GM21526 (cell line): ENCODE data around the gene WDFY2.

Experiments used
- ATAC-seq: cut with Tn5 transposase; IDR thresholded peaks from one replicate; pipeline ENCODE4 v1.9.1; 2021; ENCODE audit warnings: moderate library complexity; ENCODE audit not compliant: unreplicated experiment, low FRiP score

WDFY2 gene

DNA sequence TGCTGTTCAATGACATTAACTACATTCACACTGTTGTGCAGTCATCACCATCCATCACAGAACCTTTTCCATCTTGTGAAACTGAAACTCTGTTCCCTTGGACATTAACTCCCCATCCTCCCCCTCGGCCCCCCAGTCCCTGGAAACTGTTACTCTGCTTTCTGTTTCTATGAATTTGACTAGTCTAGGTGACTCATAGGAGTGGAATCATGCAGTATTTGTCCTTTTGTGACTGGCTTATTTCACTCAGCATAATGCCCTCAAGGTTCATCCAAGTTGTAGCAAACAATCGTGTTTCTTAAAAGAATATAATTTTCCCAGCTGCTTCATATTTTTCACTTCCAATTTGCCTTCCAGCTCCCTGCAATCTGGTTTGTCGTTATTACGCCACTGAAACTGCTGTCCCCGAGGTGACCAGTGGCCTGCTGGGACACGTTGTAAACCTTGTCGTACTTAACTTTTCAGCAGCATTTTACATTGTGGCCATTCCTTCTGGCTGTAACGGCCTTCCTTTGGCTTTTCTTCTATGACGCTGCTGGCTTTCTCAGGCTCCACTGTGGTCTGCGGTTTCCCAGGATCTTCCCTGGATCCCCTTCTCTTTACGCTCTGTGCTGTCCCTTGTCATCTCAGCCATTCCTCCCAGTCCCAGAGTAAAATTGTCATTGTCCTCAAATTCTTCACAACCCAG lies 145.7 kb downstream of the WDFY2 start:
- no peak for ATAC-seq

GRCh38 chr13:51730927-51731326 lies 146.7 kb downstream of the WDFY2 start:
- no peak for ATAC-seq

- ATAC-seq: no peak
Observed at GRCh38 chr13:51731759-51732158, 147.5 kb downstream of the WDFY2 start.

GRCh38 chr13:51733374-51734298 lies 149.4 kb downstream of the WDFY2 start:
- no peak for ATAC-seq

- no peak for ATAC-seq
Observed at GRCh38 chr13:51734786-51735185, 150.5 kb downstream of the WDFY2 start.

DNA sequence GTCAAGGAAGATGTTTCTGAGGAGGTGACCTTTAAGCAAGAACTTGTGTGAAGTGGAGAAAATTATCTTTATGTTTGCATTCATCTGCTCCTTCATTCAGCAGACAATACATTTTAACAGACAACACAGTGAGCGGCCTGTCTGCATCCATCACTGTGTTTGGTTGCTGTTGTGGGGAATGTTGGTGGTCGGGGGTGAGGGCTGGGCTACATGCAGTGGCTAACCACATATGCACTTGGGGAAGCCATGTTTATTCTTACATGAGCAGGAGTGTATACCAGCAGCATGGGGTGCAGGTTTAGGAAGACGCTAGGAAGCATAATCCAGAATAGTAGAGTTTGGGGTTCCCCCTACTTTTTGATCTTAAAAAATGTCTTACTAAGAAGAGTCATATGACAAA lies 153.3 kb downstream of the WDFY2 start:
- ATAC-seq: no peak

DNA sequence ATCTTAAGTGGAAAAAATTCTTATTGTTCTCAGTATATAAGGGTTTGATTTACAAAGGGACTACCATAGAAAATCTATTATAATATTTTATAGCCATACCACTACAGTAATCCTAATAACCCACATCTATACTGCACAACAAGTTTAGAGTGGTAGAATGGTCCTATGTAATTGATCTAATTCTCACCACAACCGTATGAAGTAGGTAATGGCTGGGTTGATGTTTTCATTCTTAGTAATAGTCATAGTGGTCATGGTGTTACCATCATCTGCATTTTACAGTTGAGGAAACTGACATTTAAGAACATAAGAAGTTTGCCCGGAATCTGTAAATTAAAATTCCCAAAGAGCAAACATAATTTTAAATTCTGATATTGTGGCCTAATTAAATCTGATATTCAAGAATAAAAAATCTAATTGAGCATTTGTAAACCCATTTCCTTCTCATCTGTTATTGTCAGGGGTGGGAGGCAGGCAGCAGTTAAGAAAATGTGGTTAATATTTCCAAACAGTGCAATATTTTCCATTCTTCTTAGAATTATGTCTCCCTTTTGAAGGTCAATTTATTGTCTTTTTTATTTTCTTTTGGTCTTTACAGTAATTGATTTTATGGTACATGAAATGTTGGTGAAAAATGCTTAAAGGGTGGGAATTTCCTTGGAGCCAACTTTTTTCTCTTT lies 154.1 kb downstream of the WDFY2 start:
- ATAC-seq: no peak

GRCh38 chr13:51739027-51739764 lies 154.9 kb downstream of the WDFY2 start:
- ATAC-seq: no peak

GRCh38 chr13:51740698-51741097 lies 156.4 kb downstream of the WDFY2 start:
- ATAC-seq: no peak

DNA sequence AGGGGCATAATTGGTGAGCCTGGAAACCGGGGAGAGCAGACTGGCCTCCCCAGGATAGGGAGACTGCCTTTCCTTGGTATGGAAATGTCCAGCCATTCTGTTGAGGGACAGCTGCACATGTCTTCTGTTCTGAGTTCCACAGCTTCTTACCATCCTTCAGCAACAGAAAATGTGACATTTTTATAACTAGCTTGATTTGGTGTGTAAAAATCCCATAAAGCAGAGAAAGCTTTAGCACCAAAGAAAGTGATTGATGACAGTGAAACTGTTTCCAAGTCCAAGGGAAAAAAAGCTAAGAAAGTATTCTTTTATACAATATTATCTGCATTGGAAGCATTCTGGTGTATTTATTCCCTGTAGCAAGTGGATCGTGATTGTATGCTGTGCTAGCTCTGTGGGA lies 157.8 kb downstream of the WDFY2 start:
- no peak for ATAC-seq

DNA sequence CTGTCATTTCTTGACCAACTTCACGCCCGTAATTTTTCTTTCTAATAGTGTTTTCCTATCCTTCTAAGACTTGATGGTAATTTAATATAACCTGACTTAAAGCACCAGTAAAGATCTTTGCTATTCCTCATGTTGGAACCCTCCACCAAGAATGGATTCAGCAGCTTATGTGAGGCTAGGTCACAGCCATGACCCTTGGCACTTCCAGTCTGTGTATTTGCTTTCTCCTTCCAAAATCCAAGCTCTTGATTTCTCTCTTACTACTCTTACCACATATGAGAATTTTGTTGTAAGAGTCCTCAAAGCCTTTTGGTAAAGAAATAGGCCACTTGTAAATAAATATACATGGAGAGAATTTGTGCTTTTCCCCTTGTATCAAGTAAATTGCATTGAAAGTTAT lies 158.3 kb downstream of the WDFY2 start:
- no peak for ATAC-seq

DNA sequence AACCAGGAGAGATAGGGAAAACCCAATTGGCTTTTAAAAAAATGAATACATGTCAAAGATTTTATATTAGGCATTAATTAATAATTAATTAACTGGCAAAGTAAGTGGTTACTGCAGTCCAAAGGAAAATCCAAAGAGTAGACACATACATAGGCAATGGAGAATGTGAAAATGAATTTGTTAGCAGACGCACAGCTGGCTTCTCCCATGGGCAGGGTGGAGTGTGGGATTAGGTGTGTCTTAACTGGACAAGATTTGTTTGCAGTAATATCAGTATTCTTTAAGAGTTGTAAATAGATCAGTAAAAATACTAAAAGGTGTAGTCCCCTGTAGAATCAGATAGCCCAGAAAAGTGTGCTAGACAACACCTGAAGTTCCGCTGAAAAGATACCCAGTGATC lies 161.0 kb downstream of the WDFY2 start:
- ATAC-seq: no peak

- no peak for ATAC-seq
Observed at GRCh38 chr13:51746802-51747201, 162.5 kb downstream of the WDFY2 start.

- ATAC-seq: no peak
Observed at GRCh38 chr13:51747438-51748434, 163.5 kb downstream of the WDFY2 start.

GRCh38 chr13:51756651-51757050 lies 172.4 kb downstream of the WDFY2 start:
- no peak for ATAC-seq

GRCh38 chr13:51758691-51759090 lies 174.4 kb downstream of the WDFY2 start:
- ATAC-seq: no peak

- no peak for ATAC-seq
Observed at GRCh38 chr13:51759240-51759639, 175.0 kb downstream of the WDFY2 start.

GRCh38 chr13:51760592-51760991 lies 176.3 kb downstream of the WDFY2 start:
- no peak for ATAC-seq

DNA sequence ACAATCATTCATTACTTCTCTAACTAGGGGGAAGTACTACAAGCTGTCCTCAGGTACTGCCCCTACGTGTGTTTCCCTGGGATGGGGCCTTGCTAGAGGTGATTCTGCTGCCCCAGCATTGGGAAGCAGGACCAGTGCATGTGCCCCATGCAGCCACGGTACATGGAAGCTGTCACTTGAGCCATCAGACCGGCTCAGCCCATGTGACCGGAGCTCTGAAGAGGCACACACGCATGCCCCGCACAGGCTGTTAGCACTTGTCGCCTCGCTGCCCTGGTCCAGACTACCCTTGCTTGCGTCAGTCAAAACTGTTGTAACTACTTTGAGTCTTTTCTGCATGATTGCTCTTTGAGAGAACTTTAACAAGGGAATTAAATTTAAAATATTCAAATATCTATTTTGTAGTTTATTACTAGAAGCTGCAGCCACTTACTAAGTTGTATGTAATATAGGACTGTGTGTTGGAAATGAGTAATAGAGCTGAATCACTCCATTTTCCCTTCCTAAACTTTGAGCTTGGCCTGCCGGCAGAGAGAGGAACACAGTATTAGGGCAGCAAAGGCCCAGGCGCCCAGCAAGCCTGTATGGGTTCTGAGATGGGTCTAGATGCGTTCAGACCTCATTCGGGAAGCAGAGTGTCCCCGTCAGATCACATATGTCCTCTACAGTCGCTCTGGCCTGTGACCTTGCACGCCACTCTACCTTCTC lies 177.5 kb downstream of the WDFY2 start:
- ATAC-seq: no peak
